Amygdala (tissue), 56 donors: ENCODE results near the gene HSPBP1.
"Not testable (repeated sequence)": the region's sequence is repeated elsewhere in the genome, so short reads cannot be mapped to it uniquely, and the experiment has no call there.

Experiments
- DNase-seq, 56 donors: peaks; one replicate each; lab custom pipeline; 2025; lab: John Stamatoyannopoulos, UW

HSPBP1 gene

GRCh38 chr19:55279770-55280643 lies at the start of gene HSPBP1:
HSPBP1 (minus strand) TSS chr19:55280110; CDS start chr19:55279608, 502 bp downstream.
- DNase-seq = peak; percentile 64 to 96 (median 88)

- not testable (repeated sequence) for DNase-seq
These were observed 48.9 kb upstream of the HSPBP1 start for GRCh38 chr19:55328774-55329318.

DNA sequence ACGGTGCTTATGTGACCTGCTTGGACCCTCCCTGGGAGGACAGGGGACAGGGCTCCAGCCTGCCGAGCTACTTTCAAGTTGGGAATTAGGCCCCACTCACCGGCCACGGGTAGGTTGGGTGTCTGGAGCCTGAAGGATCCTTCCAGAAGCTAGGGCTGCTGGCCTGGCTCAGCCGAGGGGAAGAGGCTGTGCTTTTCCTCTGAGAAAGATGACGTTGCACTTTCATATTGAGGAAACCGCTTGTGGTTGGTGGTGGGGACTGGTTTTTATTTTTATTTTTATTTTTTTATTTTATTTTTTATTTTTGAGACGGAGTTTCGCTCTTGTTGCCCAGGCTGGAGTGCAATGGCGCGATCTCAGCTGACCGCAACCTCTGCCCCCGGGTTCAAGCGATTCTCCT lies 45.3 kb upstream of the HSPBP1 start, which contains the start of gene TMEM150B:
Gene TMEM150B (minus strand): TSS at position 170 of the 400 bp plus-strand sequence. CDS start 4,305 bp downstream, outside the sequence.
- no peak for DNase-seq

DNA sequence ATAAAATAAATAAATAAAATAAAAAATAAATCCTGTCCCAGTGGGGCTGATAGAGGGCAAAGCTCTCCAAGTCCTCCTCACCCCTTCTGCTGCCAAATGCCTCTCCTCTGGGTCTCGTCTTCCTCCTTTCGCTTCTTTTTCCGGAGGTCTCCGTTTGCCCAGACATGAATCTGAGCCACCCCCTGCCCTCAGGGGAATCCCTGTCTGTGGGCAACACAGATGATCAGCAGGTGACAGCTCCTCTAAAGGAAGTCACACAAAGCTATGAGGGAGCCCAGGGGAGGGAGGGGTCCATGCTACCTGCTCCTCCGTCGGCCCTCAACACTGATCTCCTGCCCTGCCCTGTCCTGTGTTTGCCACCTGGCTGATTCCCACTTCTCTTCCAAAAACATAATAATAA lies 44.8 kb upstream of the HSPBP1 start:
- no peak for DNase-seq

DNA sequence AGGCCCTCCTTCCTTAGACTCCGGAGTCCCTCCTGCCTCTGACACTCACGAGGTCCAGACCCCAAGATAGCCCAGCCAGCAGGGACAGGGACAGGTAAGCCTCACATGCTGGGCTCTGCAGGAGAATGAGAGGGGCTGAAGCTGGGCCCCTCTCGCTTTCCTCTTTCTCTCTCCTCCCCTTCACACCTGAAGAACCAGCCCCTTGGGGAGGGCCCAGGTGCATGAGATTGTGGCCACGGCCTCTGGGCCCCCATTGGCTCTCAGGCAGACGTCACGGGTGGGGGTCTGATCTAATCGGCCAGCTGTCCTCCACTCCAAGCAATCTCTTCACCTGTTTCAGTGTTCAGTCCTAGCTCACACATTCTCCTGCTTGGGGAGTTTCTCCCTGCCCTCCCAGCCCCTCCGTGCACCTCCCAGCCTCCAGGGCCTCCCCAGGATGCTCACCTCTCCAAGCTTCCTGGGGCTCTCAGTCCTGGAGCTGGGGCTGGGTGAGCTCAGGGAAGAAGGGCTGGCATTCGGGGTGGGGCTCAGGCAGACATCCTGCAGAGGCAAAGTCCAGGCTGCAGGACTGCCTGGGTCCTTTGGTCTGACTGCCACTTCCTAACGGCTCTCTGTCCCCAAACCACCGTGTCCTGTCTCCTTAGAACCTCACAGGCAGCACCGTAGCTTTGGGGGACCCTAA lies 42.4 kb upstream of the HSPBP1 start:
- no peak for DNase-seq

DNA sequence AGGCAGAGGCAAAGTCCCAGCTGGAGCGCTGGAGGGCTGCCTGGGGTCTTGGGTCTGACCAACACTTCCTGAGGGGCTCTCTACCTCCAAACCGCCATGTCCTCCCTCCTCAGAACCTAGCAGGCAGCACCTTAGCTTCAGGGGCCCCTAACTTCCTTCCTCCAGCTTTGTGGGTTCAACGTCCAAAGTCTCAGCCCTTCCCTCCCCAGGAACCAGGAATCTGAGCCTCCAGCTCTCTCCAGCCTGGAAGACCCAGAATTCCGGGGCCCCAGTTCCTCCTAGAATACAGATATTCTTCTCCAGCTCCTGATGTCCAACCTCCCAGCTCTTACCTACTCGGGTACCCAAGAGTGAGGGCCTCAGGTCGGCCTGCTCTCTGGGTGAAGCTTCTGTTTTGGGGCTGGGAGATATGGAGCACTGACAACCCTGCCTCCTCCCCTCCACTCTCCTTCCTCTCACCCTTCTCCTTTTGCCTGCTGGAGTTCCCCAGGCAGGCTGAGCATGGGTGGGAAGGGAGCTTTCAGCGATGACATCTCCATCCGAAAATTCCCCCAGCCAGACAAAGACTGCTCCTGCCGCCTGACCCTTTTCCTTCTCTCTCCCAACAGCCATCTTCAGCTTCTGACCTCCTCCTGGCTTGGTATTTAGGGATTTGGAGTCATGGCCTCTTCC lies 41.7 kb upstream of the HSPBP1 start:
- DNase-seq = no peak

DNA sequence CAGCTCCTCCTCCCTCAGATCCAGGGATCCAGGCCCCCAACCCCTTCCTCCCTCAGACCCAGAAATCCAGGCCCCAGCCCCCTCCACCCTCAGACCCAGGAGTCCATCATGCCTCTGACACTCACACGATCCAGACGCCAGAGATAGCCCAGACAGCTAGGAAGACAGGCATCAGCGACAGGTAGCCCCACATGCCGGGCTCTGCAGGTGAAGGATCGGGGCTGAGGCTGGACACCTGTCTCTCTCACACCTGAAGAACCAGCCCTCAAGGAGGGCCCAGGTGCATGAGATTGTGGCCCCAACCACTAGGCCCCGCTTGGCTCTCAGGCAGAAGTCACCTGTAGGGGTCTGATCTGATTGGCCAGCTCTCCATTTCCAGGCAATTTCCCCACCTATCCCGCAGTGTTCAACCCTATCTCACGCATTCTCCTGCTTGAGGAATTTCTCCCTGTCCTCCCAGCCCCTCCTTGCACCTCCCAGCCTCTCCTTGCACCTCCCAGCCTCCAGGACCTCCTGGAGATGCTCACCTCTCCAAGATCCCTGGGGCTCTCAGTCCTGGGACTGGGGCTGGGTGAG lies 41.0 kb upstream of the HSPBP1 start:
- DNase-seq = no peak

DNA sequence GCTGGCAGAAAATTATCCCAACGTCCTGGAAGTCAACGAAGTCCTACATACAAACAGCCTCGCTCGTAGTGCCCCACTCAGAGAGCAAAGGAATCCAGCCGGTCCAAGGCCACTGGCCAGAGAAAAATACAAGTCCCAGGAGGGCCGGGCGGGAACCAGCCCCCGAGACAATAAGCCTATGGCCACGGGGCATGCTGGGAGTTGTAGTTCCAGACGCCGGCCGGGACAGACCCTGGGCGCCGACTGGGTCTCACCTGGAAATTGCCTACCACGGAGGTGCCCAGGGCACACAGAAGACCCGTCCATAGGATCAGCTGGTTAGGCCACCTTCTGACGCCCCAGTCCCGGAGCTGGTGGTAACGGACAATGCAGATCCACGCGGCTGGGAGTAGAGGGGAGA lies 39.9 kb upstream of the HSPBP1 start:
- DNase-seq = peak in 24 of 56 donors; percentile 4 to 70 (median 26)

- no peak for DNase-seq
These were observed 36.7 kb upstream of the HSPBP1 start for GRCh38 chr19:55316646-55317045.

DNA sequence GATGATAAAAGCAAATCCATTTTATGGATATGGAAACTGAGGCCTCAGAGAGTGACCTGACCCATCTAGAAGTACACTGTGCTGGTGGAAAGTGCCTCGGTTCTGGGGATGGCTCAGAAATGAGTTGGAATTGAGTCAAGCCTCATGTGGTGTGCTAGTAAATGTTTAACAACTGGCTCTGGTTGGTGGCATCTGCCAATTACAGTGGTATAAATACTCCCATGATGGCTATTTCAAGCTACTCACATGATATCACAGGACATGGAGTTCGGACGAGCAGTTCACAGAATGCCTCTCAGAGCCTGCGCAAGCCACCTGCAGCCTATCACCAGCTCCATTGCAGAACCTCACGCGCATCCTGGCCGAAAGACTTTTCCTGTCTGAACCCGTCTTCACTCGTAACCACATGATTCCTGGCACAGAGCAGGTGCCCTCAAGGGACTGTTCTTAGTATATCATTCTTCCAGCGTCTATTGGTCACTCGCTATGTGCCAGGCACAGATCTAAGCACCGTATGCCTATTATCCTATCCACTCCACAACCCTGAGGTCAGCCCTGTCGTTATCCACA lies 36.1 kb upstream of the HSPBP1 start:
- no peak for DNase-seq

DNA sequence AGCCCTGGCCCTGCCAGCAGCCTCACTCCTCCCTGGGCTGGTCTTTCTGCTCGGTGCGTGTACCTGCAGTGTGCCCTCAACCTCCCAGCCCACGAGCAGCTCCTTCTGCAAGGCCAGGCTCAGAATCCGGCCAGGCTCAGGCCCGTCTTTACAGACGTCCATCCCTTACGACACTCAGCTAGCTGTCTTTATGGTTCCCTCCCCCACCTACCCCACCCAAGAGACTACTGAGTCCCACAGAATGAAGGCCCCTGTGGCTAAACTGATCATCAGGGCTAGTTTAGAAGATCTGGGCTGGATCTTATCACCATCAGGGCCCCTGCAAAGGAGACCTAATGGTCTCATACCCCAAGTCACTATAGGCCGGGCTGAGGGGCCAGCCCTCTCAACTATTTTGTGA lies 34.5 kb upstream of the HSPBP1 start:
- no peak for DNase-seq

GRCh38 chr19:55312621-55313512 lies 33.0 kb upstream of the HSPBP1 start:
- DNase-seq = no peak

DNA sequence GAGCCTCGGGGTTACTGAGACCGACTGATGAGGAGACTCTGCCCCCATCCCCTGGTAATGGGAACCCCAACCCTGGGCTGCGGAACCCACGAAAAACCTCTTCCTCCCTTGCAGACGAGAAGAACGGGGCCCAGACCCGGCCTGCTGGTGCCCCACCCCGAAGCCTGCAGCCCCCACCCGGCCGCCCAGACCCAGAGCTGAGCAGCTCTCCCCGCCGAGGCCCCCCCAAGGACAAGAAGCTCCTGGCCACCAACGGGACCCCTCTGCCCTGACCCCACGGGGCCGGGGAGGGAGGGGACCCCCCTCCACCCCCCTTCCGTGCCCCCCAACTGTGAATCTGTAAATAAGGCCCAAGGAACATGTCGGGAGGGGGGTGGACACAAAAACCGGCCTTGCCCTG lies 31.9 kb upstream of the HSPBP1 start:
- no peak for DNase-seq

DNA sequence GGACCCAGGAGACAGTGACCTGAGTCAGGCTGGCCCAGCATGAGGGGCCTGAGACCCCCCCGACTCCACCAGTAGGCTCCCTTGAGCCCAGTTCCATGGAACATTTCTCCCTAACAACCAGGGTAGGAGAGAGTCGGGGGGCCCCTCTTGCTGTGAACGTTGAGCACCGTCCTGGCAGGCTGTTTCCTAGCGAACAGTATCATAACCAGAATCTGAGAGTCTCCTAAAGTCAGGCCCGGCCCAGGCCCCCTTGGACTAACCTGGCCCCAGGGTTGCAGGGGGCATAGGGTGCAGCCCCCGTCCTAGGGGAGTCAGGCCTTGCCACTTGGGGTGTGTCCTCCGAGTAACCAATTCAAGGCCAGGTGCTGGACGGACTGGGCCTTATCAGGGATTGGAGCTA lies 31.5 kb upstream of the HSPBP1 start:
- no peak for DNase-seq

GRCh38 chr19:55310498-55310897 lies 30.6 kb upstream of the HSPBP1 start:
- no peak for DNase-seq

DNA sequence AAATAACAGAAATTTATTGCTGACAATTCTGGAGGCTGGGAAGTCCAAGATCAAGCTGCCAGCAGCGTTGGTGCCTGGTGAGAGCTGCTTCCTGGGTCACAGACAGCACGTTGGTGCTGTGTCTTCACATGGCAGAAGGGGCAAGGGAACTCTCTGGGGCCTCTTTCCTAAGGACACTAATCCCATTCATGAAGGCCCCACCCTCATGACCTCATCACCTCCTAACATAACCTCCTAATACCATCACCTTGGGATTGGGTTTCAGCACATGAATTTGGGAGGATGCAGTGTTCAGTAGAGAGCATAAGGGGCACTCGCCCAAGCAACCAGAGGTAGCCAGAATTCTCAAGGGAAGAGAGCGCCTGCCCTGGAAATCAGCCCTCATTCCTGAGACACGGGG lies 29.5 kb upstream of the HSPBP1 start:
- DNase-seq = no peak

- no peak for DNase-seq
These were observed 28.4 kb upstream of the HSPBP1 start for GRCh38 chr19:55308281-55308680.

DNA sequence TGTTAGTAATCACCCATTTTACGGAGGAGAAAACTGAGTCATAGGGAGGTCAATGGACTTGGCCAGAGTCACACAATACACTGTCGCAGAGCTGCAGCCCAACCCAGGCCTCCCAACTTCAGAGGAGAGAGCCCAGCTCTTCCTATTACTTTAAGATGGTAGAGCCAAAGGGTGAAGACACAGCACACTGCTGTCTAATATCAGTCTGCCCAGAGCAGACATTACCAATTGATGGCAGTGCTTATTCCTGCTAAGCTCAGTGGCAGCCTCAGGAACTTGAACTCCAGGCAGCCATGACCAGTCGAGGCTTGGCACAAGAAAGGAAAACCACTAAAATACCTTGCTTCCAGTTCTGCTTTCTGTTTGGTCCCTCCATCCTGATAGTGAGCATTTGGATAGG lies 26.8 kb upstream of the HSPBP1 start:
- DNase-seq = no peak

GRCh38 chr19:55305983-55306562 lies 26.2 kb upstream of the HSPBP1 start:
- no peak for DNase-seq
